GM19452 (cell line): ENCODE measurements around the gene STAM.

ENCODE experiments used
- ATAC-seq: cut with Tn5 transposase; IDR thresholded peaks from one replicate; pipeline ENCODE4 v1.9.1; 2021; ENCODE audit not compliant: unreplicated experiment

STAM gene

DNA sequence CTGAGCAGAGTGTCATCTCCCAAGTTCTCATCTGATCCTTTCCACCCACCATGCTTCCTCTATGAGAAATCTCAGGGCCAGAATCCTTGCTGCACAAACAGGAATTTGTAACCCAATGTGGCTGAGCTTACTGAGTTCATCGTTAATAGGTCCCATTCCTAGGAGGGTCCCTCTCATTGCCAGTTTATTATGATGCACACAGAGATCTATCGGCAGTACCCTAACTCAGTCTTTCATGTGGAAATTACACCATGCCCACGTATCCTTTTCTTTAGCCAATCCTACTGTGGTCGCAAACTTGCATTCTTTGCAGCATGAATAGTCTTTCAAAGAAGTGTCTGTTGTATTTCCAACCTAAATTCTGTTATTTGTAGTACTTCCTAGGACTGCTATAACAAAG is 120.2 kb downstream of the STAM start:
- ATAC-seq: no peak

GRCh38 chr10:17765602-17766001 is 121.7 kb downstream of the STAM start:
- ATAC-seq: no peak
